ENCODE measurements around the gene VIPR2. TPM values are rescaled to one million over a fixed set of nuclear protein-coding genes. Genes with fewer than 3 reads are reported as not detected.

Gene VIPR2
- total RNA-seq, 4 donors from 2014 or later = 0.33 to 0.56 TPM; not detected in 2

GRCh38 chr7:158992759-158993158, 151.9 kb downstream of the VIPR2 start:
- TF ChIP-seq CTCF (IDR thresholded peaks at IDR 0.05) (no peak), POLR2A (IDR thresholded peaks at IDR 0.05) (no peak)
- Histone ChIP-seq H3K27me3 (no peaks in the 10 kb centered on the region), H3K36me3 (no peaks in the 10 kb centered on the region), H3K4me3 (replicated peaks in 1 of 3) (no peak overlapping the region), H3K27ac (no peak overlapping the region), H3K9me3 (no peaks in the 10 kb centered on the region), H3K4me1 (no peaks in the 10 kb centered on the region)
- intact Hi-C loops (cut with DNase I) = no loop called here
- DNase-seq = no peak
- 30 to 32% methylated on average over 4 to 12 of the region's 28 CpGs for WGBS, 2 donors

GRCh38 chr7:158991824-158992621, 152.6 kb downstream of the VIPR2 start:
- Histone ChIP-seq H3K27ac (no peak overlapping the region), H3K9me3 (no peaks in the 10 kb centered on the region), H3K27me3 (no peaks in the 10 kb centered on the region), H3K4me3 (replicated peaks in 1 of 3) (no peak overlapping the region), H3K4me1 (no peaks in the 10 kb centered on the region), H3K36me3 (no peaks in the 10 kb centered on the region)
- WGBS, 2 donors = 57 to 59% methylated on average over 13 to 14 of the region's 21 CpGs
- TF ChIP-seq POLR2A (IDR thresholded peaks at IDR 0.05) = no peak
- no peak for TF ChIP-seq CTCF (IDR thresholded peaks at IDR 0.05)
- DNase-seq = no peak
- intact Hi-C loops (cut with DNase I) = no loop called here

GRCh38 chr7:158988996-158989395, 155.7 kb downstream of the VIPR2 start:
- intact Hi-C loops (cut with DNase I) = no loop called here
- H3K4me3 ChIP-seq (replicated peaks in 1 of 3) = no peak overlapping the region
- H3K27me3 ChIP-seq = no peaks in the 10 kb centered on the region
- 26 to 43% methylated on average over 2 of the region's 2 CpGs for WGBS, 2 donors
- H3K9me3 ChIP-seq = no peaks in the 10 kb centered on the region
- DNase-seq = no peak
- no peaks in the 10 kb centered on the region for H3K4me1 ChIP-seq
- H3K27ac ChIP-seq = no peak overlapping the region
- no peaks in the 10 kb centered on the region for H3K36me3 ChIP-seq
- no peak for TF ChIP-seq POLR2A (IDR thresholded peaks at IDR 0.05)
- TF ChIP-seq CTCF (IDR thresholded peaks at IDR 0.05) = no peak

GRCh38 chr7:158988302-158988862, 156.3 kb downstream of the VIPR2 start:
- Histone ChIP-seq H3K9me3 (no peaks in the 10 kb centered on the region), H3K4me3 (replicated peaks in 1 of 3) (no peak overlapping the region), H3K27ac (no peak overlapping the region), H3K27me3 (no peaks in the 10 kb centered on the region), H3K4me1 (no peaks in the 10 kb centered on the region), H3K36me3 (no peaks in the 10 kb centered on the region)
- no peak for DNase-seq
- WGBS, 2 donors = 74 to 81% methylated on average over 2 of the region's 2 CpGs
- intact Hi-C loops (cut with DNase I) = no loop called here
- no peak for TF ChIP-seq CTCF (IDR thresholded peaks at IDR 0.05)
- TF ChIP-seq POLR2A (IDR thresholded peaks at IDR 0.05) = no peak

- Histone ChIP-seq H3K4me3 (replicated peaks in 1 of 3) (no peak overlapping the region), H3K27ac (no peak overlapping the region), H3K36me3 (no peaks in the 10 kb centered on the region), H3K27me3 (no peaks in the 10 kb centered on the region), H3K9me3 (no peaks in the 10 kb centered on the region), H3K4me1 (no peaks in the 10 kb centered on the region)
- 66 to 77% methylated on average over 1 of the region's 1 CpG for WGBS, 2 donors
- no peak for DNase-seq
- intact Hi-C loops (cut with DNase I) = no loop called here
- no peak for TF ChIP-seq POLR2A (IDR thresholded peaks at IDR 0.05)
- no peak for TF ChIP-seq CTCF (IDR thresholded peaks at IDR 0.05)
These were observed 157.0 kb downstream of the VIPR2 start for GRCh38 chr7:158987691-158988090.
